Hematopoietic multipotent progenitor cell treated with erythropoietin and hydrocortisone succinate and interleukin-3 and kit ligand, for 6 days (in vitro differentiated cells): ENCODE data around the gene NFATC2.
"Not testable (repeated sequence)": the region's sequence is repeated elsewhere in the genome, so short reads cannot be mapped to it uniquely, and the experiment has no call there.

Experiments used
- DNase-seq: peaks from one replicate; pipeline ENCODE4 v3.0.0-alpha.2; 2015

NFATC2 gene

DNA sequence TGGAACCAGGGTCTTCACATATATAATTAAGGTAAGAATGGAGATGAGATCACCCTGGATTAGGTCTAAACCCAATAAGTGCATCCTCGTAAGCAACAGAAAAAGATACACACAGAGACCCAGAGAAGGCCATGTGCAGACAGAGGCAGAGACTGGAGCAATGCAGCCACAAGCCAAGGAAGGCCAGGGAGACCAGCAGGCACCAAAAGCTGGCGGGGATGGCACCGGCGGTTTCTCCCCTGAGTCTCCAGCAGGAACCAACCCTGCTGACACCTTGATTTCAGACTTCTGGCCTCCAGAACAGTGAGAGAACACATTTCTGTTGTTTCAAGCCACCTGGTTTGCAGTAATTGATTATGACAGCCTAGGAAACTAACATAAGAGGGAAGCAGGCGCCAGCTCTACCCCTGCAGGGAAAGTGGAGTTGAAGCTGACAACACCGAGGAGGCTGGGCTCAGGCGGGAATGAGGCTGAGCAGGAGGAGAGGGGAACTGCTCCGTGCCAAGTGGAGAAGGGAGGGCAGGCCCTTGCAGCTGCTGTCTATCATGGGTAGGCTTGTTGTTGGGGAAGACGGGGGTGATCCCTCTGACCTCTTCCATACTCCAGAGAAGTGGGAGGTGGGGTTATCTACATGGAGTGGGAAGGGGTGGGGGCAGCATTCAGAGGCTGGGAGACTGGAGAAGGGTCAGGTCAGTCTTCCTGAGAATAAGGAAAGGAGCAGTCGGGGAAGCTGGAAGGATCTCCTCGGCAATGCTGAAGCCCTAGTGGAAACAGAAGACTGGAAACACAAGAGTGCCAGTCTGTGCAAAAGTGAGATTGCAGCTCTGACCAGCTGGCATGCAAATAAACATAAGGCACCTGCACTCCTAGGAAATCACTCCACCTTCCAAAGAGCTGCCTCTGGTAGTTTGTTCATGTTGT is 72.7 kb downstream of the NFATC2 start:
- no peak for DNase-seq

DNA sequence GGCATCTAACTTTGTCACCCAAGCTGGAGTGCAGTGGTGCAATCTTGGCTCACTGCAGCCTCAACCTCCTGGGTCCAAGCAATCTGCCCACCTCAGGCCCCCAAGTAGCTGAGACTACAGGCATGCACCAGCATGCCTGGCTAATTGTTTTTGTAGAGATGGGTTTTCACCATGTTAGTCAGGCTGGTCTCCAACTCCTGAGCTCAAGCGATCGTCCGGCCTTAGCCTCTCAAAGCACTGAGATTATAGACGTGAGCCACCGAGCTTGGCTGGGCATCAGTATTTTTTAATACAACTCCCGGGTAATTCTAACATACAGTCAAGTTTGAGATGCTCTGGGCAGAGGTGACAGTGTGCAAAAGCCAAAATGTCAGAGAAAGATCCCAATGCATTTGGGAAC is 73.5 kb downstream of the NFATC2 start:
- no peak for DNase-seq

DNA sequence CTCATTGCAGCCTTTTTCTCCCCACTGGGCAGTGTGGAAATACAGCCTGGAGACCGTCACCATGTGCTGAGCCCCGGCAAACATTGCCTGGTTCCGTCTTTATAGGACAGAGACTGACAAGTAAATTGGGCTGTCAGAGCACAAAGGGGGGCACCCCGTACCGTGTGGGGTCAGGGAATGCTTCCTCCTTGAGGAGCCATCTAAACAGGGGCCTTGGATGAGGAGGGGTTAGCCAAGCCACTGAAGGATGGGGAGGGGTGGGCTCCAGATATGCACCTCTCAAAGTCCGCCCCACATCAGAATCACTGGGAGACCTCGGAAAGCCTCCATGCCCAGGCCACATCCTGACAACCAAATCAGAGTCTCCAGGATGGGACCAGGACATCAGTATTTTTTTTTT is 73.9 kb downstream of the NFATC2 start:
- no peak for DNase-seq

DNA sequence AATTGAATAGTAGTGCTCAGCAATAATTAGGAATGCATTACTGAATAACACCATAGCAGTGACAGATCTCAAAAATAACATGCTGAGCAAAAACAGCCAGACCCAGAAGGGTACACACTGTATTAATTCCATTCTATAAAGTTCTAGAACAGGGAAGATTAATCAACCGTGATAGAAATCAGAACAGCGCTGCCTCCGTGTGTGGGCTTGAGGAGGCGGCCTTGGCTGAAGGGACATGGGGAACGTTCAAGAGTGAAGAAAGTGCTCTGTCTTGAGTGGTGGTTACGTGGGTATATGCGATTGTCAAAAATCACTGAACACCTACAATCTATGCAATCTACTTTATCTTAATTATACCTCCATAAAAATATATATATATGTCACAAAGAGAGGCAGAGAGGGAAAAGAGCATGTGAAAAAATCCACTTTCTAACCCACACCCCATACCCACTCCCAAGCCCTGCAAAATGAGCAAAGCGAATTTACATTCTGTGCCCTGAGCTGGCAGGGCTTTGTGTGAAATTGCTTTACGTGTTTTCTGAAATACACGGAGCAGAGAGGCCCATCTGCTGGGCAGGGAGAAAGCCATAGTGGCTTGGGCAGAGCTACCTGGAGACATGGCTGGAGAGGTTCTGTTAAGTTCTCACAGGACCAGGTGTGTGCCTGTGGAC is 74.4 kb downstream of the NFATC2 start:
- DNase-seq = no peak

DNA sequence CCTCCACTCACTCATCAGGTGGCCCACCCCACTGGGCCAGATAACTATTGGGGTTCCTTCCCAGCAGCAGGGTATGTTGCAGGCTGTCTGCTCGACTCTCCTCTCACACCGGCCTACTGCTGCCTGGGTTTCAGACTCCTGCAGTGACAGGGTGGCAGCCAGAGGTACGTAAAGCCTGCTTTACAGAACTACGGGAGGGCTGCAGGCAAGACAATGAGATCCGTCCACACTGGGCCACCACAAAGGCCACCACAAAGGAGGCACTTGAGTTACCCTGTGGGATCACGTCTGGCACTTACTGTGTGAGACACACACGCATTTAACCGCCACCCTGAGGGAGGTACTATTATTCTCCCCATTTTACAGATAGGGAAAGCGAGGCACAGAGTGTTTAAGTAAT is 78.5 kb downstream of the NFATC2 start:
- no peak for DNase-seq

DNA sequence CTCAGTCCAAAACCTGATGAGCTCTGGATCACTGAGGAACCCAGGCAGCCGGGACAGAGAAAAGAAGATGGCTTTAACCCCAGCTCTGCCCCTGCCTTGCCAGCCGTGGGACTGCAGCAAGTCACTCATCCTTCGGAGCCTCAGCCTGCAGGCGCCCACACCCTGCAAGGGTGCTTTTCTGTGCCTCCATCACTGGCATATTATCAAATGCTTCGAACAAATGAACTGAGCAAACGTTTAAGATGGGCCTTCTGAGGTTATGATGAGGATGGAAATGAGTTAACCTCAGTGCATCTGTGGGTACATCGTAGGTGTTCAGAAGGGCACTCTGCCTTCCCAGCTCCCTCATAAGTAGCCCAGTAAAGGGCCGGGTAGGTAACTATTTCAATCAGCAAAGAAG is 79.0 kb downstream of the NFATC2 start:
- DNase-seq = no peak

DNA sequence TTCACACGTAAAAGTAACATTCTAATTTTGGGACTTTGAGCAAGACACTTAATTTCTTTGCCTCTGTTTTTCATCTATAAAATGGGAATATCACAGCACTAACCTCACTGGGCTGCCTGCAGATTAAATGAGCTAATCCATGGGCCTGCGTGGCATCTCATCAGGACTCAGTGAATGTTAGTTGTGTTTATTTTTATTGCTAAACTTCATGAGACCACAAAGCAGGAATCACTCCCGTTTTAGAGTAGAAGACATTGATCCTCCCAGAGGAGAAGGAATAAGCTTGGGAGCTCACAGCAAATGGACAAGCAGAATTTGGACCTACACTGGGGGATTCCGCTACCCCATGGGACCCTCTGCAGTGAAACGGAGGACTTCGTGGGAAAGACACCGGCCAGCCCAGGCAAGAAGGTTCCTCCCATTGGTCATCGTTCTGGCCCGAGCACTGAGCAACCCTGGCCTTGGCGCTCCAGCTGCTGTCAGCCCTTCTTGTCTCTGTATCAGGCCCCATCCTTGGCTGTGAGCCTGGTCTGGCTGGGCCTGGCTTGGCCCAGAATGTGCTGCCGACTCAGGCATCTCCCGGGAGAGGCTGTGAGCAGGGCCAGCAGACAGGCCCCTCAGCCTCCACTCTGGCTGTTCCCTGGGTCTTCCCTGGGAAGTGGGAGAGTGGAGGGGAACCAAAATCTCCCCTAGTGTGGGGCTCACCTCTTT is 79.8 kb downstream of the NFATC2 start:
- DNase-seq = no peak

DNA sequence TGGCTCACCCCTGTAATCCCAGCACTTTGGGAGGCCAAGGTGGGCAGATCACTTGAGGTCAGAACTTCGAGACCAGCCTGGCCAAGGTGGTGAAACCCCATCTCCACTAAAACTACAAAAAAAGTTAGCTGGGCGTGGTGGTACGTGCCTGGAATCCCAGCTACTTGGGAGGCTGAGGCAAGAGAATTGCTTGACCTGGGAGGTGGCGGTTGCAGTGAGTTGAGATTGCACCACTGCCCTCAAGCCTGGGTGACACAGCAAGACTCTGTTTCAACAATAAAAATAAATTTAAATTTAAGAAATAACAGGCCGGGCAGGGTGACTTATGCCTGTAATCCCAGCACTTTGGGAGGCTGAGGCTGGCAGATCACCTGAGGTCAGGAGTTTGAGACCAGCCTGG is 80.7 kb downstream of the NFATC2 start:
- DNase-seq = not testable (repeated sequence)

DNA sequence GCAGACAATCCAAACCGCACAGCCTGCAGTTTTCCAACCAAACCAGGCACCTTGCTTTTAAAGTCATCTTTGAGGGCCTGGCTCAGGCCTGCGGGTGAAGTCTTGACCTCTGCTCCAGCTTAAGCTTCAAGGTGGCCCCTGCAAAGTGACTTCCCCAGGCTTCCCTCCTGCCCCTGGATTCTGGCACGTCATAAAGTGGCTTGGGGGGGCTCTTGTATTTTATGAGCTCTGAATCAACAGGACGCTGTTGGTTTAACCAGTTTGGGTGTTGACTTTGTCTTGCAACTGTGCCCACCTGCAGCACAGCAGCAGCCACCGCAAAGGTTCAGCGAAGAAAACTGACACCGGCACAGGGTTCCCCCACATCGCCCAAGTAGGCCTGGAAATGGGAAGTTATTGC is 81.2 kb downstream of the NFATC2 start:
- DNase-seq = no peak

DNA sequence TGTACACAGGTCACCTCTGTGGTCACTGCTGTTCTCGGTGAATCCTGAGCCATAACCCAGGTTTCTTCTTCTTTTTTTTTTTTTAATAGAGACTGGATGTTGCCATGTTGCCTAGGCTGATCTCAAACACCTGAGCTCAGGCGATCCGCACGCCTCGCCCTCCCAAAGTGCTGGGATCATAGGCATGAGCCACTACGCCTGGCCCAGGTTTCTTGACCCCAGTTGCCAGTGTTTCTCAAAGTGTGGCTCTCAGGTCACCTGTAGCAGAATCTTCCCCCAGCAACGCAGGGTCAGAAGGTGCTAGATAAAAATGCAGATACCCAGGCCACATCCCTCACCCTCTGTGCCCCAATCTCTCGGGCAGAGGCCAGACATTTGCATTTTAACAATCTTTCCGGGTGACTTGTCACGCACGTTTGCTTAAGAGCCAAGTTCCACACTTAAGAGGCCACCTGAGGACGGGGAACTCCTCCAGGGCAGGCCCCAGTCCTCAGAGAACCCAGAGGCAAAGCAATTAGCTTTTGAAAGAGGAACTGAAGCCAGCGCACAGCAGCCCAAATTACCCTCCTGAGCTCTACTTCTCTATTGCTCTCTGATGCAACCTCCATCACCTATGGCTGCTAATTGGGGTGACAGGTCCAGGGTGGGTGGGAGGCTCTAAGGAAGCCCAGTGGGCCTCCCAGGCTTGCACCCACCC is 81.8 kb downstream of the NFATC2 start:
- no peak for DNase-seq

DNA sequence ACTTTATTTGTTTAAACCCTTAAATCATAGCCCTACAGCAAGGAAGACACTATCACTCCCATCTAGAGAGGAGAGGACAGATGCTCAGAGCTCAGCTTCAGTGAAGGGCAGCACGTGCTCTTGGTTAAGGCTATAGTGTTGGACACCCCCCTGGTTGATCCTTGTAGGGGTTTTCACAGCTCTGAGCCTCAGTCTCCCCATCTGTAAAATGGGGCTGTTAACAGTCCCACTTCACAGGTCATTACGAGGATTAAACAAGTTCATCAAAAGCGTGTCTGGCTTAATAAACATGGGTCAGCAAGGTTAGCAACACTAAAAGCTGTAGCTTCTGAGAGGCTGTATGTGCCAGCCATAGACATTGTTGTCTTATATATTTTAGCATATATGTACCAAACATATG is 82.4 kb downstream of the NFATC2 start:
- DNase-seq = no peak

DNA sequence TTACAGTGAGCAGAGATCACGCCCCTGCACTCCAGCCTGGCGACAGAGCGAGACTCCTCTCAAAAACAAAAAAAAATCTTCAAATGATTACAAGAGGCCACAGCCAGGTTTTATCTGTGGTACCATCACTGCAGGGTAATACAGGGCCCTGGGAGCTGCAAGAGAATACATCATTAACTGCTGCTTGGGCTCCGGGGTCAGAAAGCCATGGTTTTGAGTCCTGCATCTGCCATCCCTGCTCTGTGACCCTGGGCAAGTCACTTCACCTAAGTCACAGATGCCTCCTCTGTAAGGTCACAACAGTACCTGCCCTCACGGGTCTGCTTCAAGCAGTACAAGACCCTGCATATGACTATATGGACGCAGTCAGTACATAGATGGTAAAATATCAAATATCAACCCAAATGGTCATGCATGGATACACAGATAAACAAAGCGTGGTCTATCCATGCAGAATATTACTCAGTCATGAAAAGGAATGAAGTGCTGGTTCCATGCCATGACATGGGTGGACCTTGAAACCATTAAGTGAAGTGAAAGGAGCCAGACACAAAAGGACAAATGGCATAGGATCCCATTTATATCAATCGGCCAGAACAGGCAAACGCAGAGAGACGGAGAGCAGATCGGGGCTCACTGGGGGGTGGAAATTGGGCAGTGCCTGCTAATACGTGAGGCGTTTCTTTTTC is 83.6 kb downstream of the NFATC2 start:
- no peak for DNase-seq

DNA sequence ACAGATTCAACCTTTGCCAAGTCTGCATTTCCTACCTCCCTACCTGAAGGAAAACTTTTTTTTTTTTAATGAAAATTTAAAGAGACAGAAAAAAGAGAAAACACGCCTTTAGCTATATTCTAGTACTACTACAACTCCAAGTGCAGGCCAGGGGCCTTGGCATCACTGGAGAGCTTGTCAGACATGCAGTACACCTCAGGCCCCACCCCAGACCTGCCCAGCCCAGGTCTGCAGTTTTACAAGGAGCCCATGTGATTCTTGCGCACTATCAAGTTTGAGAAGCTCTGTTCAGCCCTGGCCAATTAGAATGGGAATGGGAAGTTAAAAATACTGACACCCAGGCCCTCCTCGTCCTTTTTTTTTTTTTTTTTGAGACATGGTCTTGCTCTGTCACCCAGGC is 85.0 kb downstream of the NFATC2 start:
- no peak for DNase-seq

DNA sequence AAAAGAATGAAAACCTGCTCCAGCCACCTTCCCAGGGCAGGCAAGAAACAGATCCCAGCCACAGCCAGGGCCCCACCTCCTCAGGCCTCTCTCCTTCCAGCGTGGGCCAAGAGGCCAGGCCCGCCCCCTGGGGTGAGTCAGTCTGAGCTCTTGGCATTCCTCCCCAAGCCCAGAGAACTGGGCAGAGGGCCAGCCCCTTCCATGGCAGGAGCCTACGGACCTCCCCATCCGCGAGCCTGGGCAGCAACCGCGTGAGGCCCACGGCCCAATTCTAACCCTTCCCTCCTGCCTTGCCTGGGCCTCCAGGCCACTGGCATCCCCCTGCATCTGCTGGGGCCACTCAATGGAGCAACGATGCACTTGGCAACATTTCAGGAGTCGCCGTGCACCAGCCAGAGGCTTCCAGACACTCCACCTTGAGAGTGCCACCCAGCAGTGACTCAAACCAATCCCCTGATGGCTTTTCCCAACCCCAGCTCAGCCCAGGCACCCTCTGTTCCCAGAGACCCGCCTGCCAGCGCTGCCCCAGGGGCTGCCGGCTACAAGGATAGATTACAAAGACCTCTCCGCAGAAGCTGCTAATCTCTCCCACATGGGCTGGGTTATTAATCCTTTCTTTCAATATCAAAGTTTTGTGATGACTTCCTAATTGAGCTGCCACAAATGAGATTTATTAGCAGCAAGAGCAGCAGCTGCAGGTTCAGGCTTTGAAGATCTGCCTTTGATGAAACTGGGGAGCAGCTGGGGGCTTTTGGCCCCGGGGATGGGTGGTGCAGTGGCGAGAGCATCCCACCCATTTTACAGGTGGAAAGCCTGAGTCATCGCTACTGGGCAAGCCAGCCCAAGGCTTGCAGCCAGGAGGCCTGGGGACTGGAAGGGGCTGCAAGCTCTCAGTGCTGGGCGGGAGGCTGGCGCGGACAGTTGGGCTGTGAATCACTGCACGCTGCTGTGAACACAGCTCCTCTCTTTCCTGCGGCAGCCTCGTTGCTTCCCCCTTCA is 85.7 kb downstream of the NFATC2 start:
- DNase-seq = peak; percentile 91

DNA sequence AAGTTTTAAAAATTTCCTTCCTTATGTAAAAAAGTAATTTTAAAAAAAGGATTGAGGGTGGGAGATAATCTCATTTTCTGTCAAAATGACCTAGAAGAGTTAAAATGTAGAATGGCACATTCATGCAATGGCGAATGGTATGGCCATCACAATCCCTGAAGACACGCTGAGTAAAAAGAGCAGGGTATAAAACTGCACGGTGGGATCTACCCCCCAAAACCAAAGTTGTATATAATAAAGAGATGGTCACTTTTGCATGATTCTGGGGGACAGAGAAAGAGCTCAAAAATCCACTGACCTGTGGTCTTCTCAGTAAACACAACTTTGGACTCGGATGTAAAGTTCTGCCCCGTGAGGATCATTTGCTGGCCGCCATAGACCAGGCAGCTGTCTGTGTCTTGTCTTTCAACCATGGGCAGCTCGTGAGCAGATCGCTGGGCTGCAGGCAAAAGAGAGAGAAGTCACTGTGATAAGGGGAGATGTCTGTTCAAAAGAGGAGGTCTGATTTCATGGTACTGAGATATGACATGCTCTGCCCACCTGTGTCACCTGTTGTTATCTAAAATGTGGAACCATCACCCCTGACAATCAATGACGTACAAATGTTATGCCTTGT is 88.2 kb downstream of the NFATC2 start:
- no peak for DNase-seq

DNA sequence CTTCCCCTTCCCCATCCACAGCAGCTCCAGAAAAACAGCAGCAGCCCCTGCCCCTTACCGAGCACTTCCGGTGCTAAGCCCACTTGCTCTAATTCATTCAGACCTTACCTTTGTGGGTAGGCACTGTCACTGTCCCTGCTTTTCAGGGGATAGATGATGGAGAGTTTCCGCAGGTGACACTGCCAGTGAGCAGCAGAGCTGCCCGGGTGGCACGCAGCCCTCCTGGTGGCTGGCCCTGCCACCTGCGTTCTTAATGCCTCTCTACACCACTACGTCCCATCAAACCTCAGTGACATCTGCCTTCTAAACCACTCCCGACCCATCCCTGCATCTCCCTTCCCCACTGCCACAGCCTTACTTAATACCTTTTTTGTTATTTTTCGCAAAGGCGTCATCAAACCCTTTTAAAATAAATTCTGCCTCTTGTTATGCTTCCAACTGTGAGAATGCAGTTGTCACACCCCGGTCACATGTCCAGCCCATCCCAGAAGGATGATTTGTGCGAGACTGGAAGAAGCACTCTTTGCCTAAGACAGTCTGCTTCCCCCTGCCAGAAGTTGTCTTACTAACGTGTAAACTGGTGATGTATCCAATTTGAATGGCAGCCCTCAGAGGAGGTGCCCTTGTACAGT is 89.7 kb downstream of the NFATC2 start:
- DNase-seq = no peak

DNA sequence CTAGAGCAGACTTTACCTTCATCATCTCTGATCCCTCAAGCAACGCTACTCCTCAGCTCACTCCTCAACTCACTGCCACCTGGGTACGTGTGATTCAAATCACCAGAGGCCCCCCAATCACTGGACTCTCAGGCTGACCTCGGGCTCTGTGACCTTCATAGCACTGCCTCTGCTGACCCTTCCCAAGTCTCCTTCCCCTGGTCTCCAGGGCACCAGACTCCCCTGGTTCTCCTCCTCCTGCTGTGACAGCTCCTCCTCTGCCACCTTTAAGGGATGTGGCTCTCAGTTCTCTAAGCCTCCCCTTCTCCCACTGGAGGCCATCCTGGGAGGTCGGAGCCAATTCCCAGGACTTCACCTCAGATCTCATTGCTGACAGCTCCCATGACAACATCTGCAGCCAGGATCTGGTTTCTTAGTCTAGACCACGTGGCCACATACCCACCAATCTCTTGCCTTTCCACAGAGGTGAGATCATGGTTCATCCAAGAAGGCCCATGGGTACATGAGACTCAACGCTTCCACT is 90.4 kb downstream of the NFATC2 start:
- no peak for DNase-seq

DNA sequence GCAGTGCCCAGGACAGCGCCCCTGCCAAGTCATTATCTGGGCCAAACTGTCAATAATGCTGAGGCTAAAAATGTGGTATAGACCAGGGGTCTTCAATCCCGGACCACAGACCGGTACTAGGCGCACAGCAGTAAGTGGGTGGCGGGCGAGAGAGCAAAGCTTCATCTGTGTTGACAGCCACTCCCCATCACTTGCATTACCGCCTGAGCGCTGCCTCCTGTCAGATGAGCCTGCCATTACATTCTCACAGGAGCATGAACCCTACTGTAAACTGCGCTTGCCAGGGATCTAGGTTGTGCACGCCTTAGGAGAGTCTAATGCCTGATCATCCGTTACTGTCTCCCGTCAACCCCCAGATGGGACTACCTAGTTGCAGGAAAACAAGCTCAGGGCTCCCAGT is 91.0 kb downstream of the NFATC2 start:
- no peak for DNase-seq

DNA sequence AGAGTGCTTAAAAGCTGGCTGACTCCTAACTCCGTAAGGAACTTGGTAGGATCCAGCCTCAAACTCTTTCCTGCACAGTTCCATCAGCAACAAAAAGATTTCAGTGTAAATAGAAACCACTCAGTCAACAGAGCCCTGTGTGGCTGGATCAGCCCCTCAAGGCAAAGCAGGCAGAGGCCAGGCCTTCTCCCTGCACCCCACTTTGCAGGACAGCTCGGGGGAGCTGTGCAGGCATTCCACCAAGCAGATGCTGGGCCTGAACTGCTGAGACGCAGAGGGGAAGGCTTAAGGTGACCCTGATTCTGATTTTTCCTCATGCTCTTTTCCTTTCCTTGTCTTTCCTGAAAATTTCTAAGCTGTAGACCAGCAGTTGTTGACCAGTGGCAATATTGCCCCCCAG is 91.5 kb downstream of the NFATC2 start:
- DNase-seq = no peak

DNA sequence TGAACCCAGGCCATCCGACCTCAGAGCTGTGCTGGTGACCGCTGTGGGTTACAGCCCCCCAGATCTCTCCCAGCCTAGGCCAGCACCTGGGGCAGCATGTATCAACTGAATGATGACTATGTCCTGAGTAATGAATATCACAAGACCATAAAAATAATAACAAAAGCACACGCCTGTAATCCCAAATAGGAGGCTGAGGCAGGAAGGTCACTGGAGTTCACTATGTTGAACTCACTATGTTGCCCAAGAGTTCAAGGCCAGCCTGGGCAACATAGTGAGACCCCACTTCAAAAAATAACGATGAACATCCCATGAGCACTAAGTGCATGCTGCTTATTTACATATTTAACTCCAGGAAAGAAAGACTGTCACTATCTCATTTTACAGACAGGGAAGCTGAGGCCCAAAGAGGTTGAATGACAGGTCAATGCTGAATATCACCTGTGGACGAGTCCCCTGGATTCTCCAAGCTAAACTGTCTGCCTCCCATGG is 92.3 kb downstream of the NFATC2 start:
- no peak for DNase-seq
